ENCODE data around the gene HAUS3.

GRCh38 chr4:2275546-2276251 lies 33.8 kb upstream of the HAUS3 start:
- TF ChIP-seq POLR2AphosphoS5 (IDR thresholded peaks at IDR 0.05) (no peak), POLR2A (IDR thresholded peaks at IDR 0.05) (no peak)
